ENCODE results near the gene TBX21. TPM values are rescaled to one million over a fixed set of nuclear protein-coding genes. Genes with fewer than 3 reads are reported as not detected.

Gene TBX21
- total RNA-seq, 2 experiments from 2014 or later: 10.6 to 12.3 TPM

GRCh38 chr17:47696717-47697642 is 36.1 kb upstream of the TBX21 start:
- ATAC-seq (ENCODE audit: poor library complexity): no peak
- Mint-ChIP-seq H3K27ac (no peak overlapping the region), H3K4me3 (peak overlapping the region; percentile 58), H3K27me3 (no peaks in the 10 kb centered on the region), H3K36me3 (ENCODE audit: low read depth) (no peaks in the 10 kb centered on the region), H3K4me1 (ENCODE audit: low read depth) (peaks cover 36% of the 10 kb centered on the region), H3K9me3 (no peaks in the 10 kb centered on the region)
- Histone ChIP-seq H3K4me1 (ENCODE audit: insufficient read depth, low read length) (peaks cover 66% of the 10 kb centered on the region), H3K4me3 (ENCODE audit: low read length) (no peak overlapping the region), H3K9me3 (ENCODE audit: control insufficient read depth in 1 of 2, insufficient read depth in 1 of 2, low read length in 2 of 2) (no peaks in the 10 kb centered on the region), H3K27ac (ENCODE audit: low read depth in 1 of 2, low read length in 2 of 2) (no peak overlapping the region), H3K27me3 (ENCODE audit: control insufficient read depth in 1 of 2, insufficient read depth in 2 of 2, low read length in 2 of 2) (no peaks in the 10 kb centered on the region), H3K36me3 (ENCODE audit: insufficient read depth, low read length) (no peaks in the 10 kb centered on the region)
- TF ChIP-seq, protein P1, sequence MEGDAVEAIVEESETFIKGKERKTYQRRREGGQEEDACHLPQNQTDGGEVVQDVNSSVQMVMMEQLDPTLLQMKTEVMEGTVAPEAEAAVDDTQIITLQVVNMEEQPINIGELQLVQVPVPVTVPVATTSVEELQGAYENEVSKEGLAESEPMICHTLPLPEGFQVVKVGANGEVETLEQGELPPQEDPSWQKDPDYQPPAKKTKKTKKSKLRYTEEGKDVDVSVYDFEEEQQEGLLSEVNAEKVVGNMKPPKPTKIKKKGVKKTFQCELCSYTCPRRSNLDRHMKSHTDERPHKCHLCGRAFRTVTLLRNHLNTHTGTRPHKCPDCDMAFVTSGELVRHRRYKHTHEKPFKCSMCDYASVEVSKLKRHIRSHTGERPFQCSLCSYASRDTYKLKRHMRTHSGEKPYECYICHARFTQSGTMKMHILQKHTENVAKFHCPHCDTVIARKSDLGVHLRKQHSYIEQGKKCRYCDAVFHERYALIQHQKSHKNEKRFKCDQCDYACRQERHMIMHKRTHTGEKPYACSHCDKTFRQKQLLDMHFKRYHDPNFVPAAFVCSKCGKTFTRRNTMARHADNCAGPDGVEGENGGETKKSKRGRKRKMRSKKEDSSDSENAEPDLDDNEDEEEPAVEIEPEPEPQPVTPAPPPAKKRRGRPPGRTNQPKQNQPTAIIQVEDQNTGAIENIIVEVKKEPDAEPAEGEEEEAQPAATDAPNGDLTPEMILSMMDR (IDR thresholded peaks at IDR 0.05): no peak
- ChIA-PET POLR2A (interaction anchor here (1.2 to 2.0 kb wide), 2 partner anchors 22 to 36 kb away, joined by 4 to 5 read pairs; partner anchors contain the start of gene TBX21), CTCF (interaction anchor here (0.7 to 1.3 kb wide), 5 partner anchors 21 to 105 kb away, joined by 3 to 11 read pairs (median 4); partner anchors contain the start of gene TBX21)
- intact Hi-C loops (cut with DNase I, micrococcal nuclease): loop anchor here in 1 of 2 experiments (5.0 kb wide), 1 partner anchor 105 kb away; no protein-coding TSS in a partner anchor
- DNase-seq: peak in 1 of 14 experiments; percentile 36

DNA sequence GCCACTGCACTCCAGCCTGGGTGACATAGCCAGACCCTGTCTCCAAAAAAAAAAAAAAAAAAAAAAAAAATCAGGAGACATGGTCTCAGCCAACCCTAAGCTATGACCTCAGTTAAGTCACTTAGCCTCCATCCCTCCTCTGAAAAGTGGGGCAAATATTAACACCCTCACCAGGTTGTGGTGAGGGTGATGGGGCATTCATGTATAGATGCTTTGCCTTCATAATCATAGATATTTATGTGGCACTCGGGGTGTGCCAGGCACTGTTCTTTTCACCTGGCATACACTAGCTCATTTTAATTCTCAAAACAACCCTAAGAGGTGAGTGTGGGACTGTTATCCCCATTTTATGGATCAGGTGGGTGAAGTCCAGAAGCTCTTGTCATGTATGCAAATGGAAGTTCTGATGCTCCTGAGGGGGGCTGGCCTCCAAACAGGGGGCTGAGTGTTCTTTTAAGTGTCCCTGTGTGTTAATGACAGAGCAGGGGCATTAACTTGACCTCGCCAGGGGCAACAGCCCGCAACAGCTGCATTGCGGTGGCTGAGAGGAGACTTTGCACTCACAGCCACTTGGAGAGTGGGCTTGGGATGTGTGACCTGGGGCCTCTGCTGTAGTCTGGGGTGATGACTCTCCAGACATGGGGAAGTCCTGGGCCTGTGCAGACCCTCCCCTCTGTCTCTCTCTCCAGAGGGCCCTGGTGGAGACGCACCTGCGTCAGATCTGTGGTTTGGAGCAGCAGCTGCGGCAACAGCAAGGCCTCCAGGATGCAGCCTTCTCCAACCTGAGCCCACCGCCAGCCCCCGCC is 34.9 kb upstream of the TBX21 start:
- Mint-ChIP-seq H3K4me1 (ENCODE audit: low read depth) (peaks cover 42% of the 10 kb centered on the region), H3K9me3 (no peaks in the 10 kb centered on the region), H3K4me3 (peak overlapping the region; percentile 11), H3K27me3 (no peaks in the 10 kb centered on the region), H3K36me3 (ENCODE audit: low read depth) (no peaks in the 10 kb centered on the region), H3K27ac (no peak overlapping the region)
- TF ChIP-seq, protein P1 (IDR thresholded peaks at IDR 0.05): no peak
- ATAC-seq (ENCODE audit: poor library complexity) (no peak), DNase-seq (peak in 1 of 14 experiments; percentile 40)
- Histone ChIP-seq H3K4me1 (ENCODE audit: insufficient read depth, low read length) (peaks cover 66% of the 10 kb centered on the region), H3K27ac (ENCODE audit: low read depth in 1 of 2, low read length in 2 of 2) (no peak overlapping the region), H3K4me3 (ENCODE audit: low read length) (no peak overlapping the region), H3K9me3 (ENCODE audit: control insufficient read depth in 1 of 2, insufficient read depth in 1 of 2, low read length in 2 of 2) (no peaks in the 10 kb centered on the region), H3K36me3 (ENCODE audit: insufficient read depth, low read length) (no peaks in the 10 kb centered on the region), H3K27me3 (ENCODE audit: control insufficient read depth in 1 of 2, insufficient read depth in 2 of 2, low read length in 2 of 2) (no peaks in the 10 kb centered on the region)
- POLR2A ChIA-PET: interaction anchor here (1.2 to 2.0 kb wide), 2 partner anchors 20 to 34 kb away, joined by 4 to 5 read pairs; partner anchors contain the start of gene TBX21
- intact Hi-C loops (cut with DNase I, micrococcal nuclease): loop anchor here (2.0 to 5.0 kb wide), 2 partner anchors 104 to 105 kb away; no protein-coding TSS in a partner anchor
- CTCF ChIA-PET: interaction anchor here (0.6 to 1.3 kb wide), 6 partner anchors 20 to 1716 kb away, joined by 3 to 11 read pairs (median 4); partner anchors contain the start of genes PHB1 and TBX21

Data from CD4-positive, alpha-beta T cell (primary cell).